ENCODE data around the gene SYT2. TPM values are rescaled to one million over a fixed set of nuclear protein-coding genes. Genes with fewer than 3 reads are reported as not detected.

SYT2 gene
- total and polyA plus RNA-seq, 9 of the 15 experiments (the other 6 are each of a cell fraction or from before 2014, with no cell fraction given): not detected

DNA sequence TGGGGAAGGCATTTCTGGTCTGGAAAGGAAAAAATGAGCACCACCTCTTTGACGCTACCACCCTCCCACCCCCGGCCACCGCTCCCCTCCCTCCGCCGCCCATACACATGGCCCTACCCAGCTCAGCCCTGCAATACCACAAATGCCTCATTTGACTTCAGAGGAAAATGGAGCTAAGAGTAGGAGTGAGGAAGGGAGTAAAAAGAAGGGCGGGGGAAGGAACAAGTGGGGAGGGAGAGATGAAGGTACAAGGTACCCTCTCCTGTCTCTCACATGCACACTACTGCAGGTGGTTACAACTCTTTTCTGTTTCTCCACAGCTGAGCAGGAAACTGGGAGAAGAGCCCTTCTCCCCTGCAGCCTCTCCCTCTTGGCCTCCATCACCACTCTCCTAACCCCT, 7.1 kb downstream of the SYT2 start:
- DNase-seq (ENCODE audit: extremely low read depth in 1 of 4, low spot score in 3 of 4) (no peak), FAIRE-seq (no peak), ATAC-seq (no peak)
- Histone ChIP-seq H3K9ac (ENCODE audit: insufficient read depth in 1 of 2, low read depth in 2 of 2, low read length in 2 of 2) (no peak overlapping the region), H3K9me3 (replicated peaks; ENCODE audit: control insufficient read depth, insufficient read depth, low read depth, low read length) (no peaks in the 10 kb centered on the region), H3K79me2 (ENCODE audit: control insufficient read depth, insufficient read depth, low read length) (no peaks in the 10 kb centered on the region), H3K27ac (ENCODE audit: extremely low read depth, low read depth, low read length) (no peak overlapping the region), H3K4me2 (ENCODE audit: insufficient read depth, low read length) (no peak overlapping the region), H4K20me1 (replicated peaks; ENCODE audit: control insufficient read depth, insufficient read depth, low read length) (peaks cover 7% of the 10 kb centered on the region), H2AFZ (ENCODE audit: low read depth, low read length) (no peak overlapping the region), H3K4me3 (no peak overlapping the region), H3K27me3 (ENCODE audit: control insufficient read depth in 2 of 2, insufficient read depth in 2 of 2, low read length in 2 of 2) (peaks cover 39 to 72% of the 10 kb centered on the region in 2 experiments), H3K4me1 (replicated peaks in 1 of 2; ENCODE audit: control insufficient read depth in 2 of 2, insufficient read depth in 2 of 2, low read length in 2 of 2) (no peaks in the 10 kb centered on the region), H3K9me1 (ENCODE audit: control insufficient read depth, insufficient read depth, low read length) (no peaks in the 10 kb centered on the region), H3K36me3 (ENCODE audit: control insufficient read depth, insufficient read depth, low read length) (no peaks in the 10 kb centered on the region)
- intact Hi-C loops (cut with micrococcal nuclease): no loop called here
- no TSS peak for BruUV-seq (replicated peaks)
- in situ Hi-C loops (cut with MboI): loop anchor here (25.0 kb wide), 1 partner anchor 216 kb away; no protein-coding TSS in a partner anchor
- 0% methylated on average over 6 of the region's 6 CpGs for WGBS (ENCODE audit: insufficient coverage, low coverage, missing lambda C conversion rate)
- POLR2A ChIA-PET: interaction anchor here (0.5 kb wide), 1 partner anchor 863 kb away, joined by 3 read pairs; no protein-coding TSS in a partner anchor
- CTCF ChIA-PET (ENCODE audit: low intra/inter-chr PET ratio): no interaction called here
- TF ChIP-seq, protein P1, sequence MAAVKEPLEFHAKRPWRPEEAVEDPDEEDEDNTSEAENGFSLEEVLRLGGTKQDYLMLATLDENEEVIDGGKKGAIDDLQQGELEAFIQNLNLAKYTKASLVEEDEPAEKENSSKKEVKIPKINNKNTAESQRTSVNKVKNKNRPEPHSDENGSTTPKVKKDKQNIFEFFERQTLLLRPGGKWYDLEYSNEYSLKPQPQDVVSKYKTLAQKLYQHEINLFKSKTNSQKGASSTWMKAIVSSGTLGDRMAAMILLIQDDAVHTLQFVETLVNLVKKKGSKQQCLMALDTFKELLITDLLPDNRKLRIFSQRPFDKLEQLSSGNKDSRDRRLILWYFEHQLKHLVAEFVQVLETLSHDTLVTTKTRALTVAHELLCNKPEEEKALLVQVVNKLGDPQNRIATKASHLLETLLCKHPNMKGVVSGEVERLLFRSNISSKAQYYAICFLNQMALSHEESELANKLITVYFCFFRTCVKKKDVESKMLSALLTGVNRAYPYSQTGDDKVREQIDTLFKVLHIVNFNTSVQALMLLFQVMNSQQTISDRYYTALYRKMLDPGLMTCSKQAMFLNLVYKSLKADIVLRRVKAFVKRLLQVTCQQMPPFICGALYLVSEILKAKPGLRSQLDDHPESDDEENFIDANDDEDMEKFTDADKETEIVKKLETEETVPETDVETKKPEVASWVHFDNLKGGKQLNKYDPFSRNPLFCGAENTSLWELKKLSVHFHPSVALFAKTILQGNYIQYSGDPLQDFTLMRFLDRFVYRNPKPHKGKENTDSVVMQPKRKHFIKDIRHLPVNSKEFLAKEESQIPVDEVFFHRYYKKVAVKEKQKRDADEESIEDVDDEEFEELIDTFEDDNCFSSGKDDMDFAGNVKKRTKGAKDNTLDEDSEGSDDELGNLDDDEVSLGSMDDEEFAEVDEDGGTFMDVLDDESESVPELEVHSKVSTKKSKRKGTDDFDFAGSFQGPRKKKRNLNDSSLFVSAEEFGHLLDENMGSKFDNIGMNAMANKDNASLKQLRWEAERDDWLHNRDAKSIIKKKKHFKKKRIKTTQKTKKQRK (IDR thresholded peaks at IDR 0.05; ENCODE audit: borderline replicate concordance, low read depth, low read length): no peak
- TF ChIP-seq PYGO2 (tag; IDR thresholded peaks at IDR 0.05): no peak
- no peak for TF ChIP-seq SMARCC2 (IDR thresholded peaks at IDR 0.05; ENCODE audit: low read depth)
- TF ChIP-seq TARDBP (IDR thresholded peaks at IDR 0.05): no peak
- TF ChIP-seq TFAM (CRISPR knock-in tag; conservative IDR thresholded peaks at IDR 0.05): no peak
- TF ChIP-seq MEF2D (tag; conservative IDR thresholded peaks at IDR 0.05; ENCODE audit: low read depth): no peak
- TF ChIP-seq RBM34 (IDR thresholded peaks at IDR 0.05; ENCODE audit: borderline replicate concordance, insufficient read depth, low read length): no peak
- TF ChIP-seq TAF9B (IDR thresholded peaks at IDR 0.05; ENCODE audit: partially characterized antibody): no peak
- TF ChIP-seq MAFG (tag; conservative IDR thresholded peaks at IDR 0.05): no peak
- TF ChIP-seq DPF2 (IDR thresholded peaks at IDR 0.05): no peak
- no peak for TF ChIP-seq CCNT2 (IDR thresholded peaks at IDR 0.05; ENCODE audit: borderline replicate concordance, extremely low read depth, insufficient read length, low read depth, low read length)
- TF ChIP-seq, protein P2, sequence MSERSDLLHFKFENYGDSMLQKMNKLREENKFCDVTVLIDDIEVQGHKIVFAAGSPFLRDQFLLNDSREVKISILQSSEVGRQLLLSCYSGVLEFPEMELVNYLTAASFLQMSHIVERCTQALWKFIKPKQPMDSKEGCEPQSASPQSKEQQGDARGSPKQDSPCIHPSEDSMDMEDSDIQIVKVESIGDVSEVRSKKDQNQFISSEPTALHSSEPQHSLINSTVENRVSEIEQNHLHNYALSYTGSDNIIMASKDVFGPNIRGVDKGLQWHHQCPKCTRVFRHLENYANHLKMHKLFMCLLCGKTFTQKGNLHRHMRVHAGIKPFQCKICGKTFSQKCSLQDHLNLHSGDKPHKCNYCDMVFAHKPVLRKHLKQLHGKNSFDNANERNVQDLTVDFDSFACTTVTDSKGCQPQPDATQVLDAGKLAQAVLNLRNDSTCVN (CRISPR knock-in tag; IDR thresholded peaks at IDR 0.05): no peak
- TF ChIP-seq RBFOX2 (IDR thresholded peaks at IDR 0.05; ENCODE audit: low read depth, low read length): no peak
- TF ChIP-seq NCOA6 (IDR thresholded peaks at IDR 0.05): no peak
- no peak for TF ChIP-seq RFX5 (IDR thresholded peaks at IDR 0.05; ENCODE audit: low read depth, low read length)
- TF ChIP-seq, protein P3, sequence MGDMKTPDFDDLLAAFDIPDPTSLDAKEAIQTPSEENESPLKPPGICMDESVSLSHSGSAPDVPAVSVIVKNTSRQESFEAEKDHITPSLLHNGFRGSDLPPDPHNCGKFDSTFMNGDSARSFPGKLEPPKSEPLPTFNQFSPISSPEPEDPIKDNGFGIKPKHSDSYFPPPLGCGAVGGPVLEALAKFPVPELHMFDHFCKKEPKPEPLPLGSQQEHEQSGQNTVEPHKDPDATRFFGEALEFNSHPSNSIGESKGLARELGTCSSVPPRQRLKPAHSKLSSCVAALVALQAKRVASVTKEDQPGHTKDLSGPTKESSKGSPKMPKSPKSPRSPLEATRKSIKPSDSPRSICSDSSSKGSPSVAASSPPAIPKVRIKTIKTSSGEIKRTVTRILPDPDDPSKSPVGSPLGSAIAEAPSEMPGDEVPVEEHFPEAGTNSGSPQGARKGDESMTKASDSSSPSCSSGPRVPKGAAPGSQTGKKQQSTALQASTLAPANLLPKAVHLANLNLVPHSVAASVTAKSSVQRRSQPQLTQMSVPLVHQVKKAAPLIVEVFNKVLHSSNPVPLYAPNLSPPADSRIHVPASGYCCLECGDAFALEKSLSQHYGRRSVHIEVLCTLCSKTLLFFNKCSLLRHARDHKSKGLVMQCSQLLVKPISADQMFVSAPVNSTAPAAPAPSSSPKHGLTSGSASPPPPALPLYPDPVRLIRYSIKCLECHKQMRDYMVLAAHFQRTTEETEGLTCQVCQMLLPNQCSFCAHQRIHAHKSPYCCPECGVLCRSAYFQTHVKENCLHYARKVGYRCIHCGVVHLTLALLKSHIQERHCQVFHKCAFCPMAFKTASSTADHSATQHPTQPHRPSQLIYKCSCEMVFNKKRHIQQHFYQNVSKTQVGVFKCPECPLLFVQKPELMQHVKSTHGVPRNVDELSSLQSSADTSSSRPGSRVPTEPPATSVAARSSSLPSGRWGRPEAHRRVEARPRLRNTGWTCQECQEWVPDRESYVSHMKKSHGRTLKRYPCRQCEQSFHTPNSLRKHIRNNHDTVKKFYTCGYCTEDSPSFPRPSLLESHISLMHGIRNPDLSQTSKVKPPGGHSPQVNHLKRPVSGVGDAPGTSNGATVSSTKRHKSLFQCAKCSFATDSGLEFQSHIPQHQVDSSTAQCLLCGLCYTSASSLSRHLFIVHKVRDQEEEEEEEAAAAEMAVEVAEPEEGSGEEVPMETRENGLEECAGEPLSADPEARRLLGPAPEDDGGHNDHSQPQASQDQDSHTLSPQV (IDR thresholded peaks at IDR 0.05): no peak
